Activated effector memory CD4-positive, alpha-beta T cell treated with anti-CD3 and anti-CD28 coated beads, Interleukin-2, amount 50 U/mL, for 16 hours (primary cell): ENCODE results near the gene COMP.
"Not testable (repeated sequence)": the region's sequence is repeated elsewhere in the genome, so short reads cannot be mapped to it uniquely, and the experiment has no call there.

Source experiments
- DNase-seq: peaks from one replicate; pipeline ENCODE4 v3.0.0-alpha.2; 2020

COMP gene

DNA sequence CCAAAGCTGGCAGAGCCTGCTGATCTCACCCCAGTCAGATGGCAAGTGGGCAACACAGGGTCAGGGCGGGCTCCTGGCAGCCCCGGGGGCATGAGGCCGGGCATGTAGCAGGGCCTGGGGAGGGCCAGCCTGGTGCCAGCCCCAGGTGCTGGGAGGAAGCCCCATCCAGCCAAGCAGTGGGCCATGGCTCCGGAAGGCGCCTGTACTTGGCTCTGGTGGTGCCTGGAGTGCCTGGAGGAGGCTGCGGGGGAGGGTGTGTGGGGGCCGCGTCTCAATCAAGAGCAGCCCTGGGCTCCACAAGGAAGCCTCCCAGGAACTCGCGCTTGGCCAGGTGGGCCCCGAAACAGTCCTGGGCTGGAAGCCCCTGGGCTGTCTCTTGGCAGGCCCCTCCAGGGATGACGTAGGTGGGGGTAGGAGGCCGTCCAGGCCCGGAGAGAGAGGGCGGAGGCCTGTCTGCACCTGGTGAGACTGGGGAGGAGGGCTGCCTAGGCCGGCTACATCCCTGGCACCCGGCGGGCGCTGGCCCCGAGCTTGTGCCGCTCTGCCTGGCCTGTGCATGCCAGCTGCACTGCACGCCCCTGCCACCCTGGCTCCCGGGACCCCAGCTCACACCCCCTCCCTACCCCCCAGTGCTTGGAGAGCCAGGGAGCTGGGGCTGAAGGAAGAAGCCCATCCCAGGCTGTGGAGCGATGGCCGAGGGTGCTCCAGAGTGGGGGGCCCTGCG lies 45.9 kb downstream of the COMP start:
- no peak for DNase-seq

DNA sequence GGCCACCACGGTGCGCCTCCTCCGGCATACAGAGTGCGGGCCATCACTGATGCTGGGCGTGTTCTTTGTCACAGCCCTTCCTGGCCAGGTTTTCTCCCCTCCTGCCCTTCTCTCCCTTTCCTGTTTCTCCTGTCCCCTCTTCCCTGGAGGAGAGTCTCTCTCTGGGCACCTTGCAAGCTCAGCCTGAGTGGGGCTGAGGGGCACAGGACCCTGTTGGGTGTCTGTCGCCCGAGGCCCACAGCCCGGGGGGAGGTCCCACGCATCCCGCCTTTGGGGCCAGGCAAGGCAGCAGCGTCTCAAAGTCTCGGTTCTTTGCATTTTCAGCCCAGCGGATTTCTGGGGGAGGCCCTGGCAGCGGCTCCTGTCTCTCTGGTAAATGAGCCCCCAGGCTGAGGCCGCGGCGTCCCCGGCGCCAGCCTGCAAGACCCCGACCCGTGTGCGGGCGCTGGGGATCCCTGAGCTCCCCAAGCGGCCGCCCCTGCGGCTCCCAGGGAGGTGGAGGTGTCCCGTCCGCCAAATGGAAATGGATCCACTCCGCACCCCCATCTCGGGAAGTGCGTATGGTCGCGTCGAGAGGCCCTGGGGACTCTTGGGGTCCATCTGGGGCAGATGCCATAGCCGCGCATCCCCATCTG lies 47.2 kb downstream of the COMP start:
- DNase-seq, result no peak

DNA sequence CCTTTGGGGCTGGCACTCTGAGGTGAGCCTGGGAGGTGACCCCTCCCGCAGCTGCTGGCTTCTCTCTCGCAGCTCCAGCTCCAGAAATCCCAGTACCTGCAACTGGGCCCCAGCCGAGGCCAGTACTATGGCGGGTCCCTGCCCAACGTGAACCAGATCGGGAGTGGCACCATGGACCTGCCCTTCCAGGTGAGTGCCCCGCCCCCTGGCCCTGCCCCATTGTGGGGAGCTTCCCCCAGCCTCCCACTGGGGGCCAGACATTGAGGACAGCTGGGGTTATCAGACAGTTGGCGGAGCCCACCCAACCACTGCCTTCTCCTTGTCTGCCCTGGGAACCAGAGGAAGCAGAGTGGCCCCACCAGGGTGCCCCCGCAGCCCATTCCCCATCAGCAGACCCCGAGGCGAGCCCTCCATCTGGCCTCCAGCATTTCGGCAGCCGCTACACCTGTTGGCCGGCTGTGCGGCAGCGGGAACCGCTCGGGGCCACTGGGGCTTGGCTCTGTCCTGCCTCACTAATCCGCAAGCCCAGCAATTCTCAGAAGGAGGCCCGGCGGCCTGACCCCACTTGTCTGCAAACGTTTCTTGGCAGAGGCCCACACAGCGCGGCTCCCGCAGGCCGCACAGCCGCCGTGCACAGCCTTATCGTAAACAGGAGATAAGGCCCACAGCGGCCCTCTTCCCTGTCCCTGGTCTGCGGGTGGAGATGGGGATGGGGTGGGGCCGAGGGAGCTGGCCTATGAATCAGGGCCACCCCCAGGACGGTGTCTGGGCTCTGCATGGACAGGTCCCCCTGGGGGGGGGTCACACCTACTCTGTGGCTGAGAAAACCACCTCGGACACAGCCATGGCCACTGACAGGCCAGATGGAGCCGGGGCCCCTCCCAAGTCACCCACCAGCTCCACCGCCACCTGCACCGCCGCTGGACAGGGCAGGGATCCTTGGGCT lies 48.0 kb downstream of the COMP start:
- no peak for DNase-seq

DNA sequence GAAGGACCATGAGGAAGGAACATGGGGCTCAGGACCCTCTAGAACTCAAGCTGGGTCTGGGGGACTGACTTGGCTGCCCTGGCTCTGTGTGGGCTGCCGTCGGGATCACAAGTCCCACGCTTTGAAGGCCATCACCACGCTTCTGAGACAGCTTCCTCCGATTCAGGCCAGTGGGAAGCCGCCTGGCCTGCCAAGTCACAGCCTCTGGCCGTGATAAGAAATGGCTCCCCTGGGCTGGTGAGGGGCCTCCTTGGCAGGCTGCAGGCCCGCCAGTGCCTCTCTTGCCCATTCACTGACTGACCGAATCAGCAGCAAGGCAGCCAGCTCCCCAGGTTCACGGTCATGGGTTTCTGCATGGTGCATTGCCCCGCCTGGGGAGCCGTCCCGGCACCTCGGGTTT lies 48.8 kb downstream of the COMP start:
- no peak for DNase-seq

DNA sequence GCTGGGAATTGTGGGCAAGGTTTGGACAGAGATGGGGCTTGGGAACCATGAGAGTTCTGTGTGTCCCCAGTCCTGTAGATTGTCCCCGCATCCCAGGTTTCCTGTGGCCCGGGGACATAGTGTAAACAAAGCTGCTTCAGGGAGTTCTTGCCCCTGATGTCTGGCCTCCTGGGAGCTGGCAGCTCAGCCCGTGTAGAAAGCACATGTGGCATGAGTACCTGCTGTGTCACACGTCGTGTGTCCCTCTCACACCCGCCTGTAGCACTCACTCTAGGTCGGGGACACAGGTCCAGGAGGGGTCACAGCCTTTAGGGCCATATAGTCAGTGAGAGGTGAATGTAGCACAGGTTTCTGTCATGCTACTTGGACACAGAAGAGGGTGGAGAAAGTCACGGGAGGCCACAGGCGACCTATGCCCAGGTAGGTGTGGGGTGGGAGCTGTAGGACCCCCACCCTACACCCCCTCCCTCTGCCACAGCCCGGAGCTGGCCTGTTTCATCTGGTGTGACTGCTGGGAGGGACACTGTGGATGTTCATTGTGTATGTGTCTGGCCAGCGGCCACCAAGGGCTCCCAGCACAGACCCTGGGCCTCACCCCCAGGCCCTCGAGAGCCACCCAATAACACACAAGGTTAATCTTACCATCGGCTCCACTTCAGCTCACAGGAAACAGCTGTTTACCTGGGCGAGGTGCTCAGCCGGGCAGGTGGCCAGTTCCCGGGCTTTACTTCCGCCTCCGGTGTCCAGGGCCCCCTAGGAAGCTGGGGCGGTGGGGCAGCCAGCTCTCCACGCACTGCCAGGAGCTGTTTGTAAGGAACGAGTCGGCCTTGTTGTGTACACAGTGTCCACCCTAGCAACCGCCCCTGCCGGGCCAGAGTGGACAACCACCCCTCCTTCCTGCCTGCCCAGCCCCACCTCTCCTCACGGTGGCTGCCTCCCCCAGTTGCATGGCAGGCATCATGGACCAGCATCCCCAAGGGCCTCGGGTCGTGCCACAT lies 49.7 kb downstream of the COMP start:
- DNase-seq, result no peak

DNA sequence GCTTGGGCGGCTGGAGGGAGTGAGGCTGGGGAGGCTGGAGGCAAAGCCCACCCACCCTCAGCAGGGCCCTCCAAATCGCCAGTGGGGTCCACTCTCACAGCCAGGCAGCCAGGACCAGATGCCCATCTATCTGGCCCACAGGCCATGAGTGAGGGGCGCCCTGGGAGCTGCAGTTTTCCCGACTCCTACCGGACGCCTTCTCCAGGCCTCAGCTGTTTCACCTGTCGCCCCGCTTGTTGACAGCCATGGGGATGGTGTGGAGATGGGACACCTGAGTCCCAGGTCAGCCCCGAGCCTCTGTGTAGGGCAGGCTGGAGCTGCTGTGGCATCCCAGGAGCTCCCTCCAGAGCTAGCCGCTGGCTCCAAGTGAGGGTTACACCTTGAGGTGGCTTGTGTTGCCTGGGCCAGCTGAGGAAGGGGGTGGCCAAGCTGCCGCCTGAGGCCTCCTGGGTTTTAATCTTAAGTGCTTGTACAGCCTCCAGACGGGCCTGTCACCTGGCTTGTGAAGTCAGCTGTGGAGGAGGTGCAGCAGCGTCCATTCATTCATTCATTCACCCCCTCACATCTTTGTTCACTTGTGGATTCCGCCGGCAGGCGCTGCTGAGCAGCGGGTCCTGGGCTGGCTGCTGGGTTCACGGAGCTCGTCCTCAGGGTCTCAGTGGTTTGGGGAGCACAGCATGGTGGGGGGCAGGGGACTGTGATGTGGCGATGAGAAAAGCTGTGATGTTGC lies 52.0 kb downstream of the COMP start:
- DNase-seq, result no peak

DNA sequence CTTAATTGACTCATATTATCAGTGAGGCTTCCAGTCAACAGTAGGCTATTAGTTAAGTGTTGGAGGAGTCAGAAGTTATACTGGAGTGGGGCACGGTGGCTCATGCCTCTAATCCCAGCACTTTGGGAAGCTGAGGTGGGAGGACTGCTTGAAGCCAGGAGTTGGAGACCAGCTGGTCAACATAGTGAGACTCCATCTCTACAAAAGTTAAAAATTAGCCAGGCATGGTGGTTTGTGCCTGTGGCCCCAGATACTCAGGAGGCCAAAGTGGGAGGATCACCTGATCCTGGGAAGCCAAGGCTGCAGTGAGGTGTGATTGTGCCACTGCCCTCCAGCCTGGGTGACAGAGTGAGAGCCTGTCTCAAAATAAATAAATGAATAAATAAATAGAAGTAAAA lies 53.2 kb downstream of the COMP start:
- DNase-seq, result no peak

DNA sequence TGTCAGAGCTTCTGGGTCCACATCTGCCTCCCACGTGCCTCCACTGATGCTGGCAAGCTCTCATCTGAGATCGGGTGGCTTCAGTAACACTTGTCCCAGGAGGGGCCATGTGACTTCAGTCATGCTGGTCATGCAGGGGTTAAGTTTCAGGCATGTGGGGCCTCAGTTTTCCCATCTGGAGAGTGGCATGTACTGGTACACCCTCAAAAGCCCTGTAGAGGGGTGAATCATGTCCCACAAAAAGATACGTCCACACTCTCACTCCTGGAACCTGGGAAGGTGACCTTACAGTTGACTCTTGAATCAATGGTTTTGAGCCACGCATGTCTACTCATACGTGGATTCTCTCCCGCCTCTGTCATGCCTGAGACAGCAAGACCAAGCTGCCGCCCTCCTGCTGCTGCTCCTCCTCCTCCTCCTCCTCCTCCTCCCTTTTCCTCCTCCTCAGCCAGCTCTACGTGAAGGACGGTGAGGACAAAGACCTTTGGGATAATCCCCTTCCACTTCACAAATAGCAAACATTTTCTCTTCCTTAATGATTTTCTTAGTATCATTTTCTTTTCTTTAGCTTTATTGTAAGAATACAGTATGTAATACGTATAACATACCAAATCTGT lies 53.7 kb downstream of the COMP start:
- no peak for DNase-seq

DNA sequence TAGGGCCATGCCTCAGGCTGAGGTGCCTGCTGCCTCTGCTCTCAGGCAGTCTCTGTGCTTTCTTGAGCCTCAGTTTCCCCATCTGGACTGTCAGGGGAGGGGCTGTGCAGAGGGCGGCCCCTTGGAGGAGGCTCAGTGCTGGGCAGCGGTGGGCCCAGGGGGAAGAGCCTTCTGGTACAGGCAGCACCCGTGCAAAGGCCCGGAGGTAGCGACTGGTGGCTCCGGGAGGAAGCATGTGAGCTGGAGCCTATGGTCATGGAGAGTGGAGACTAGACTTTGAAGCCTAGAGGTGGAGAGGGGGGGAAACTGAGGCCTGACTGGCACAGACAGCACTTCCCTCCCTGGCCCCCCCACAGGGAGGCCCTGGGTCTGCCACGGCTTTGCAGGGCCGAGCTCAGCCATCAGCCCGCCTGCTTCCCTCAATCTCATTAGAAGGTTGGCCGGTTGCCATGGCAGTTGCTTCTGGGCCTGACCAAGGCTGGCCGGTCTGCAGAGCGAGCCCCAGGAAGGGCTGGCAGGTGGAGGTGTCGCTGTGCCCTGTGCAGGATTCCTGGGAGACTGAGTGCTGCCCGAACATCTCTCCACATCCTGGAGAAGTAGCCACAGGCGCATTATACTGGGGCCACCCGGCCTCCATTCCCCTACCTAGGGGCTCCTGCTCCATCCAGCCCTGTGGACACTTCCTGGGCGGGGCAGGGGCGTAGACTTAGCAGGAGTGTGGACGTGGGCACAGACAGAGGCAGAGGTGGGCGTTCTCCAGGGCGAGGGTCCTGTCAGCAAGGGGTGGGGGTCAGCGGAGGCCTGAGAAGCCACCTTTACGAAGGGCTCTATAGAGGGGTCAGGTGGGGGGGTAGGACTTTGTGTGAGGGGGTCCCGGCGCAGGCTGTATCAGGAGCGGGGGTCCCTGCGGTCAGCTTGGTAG lies 54.4 kb downstream of the COMP start:
- DNase-seq, result no peak

DNA sequence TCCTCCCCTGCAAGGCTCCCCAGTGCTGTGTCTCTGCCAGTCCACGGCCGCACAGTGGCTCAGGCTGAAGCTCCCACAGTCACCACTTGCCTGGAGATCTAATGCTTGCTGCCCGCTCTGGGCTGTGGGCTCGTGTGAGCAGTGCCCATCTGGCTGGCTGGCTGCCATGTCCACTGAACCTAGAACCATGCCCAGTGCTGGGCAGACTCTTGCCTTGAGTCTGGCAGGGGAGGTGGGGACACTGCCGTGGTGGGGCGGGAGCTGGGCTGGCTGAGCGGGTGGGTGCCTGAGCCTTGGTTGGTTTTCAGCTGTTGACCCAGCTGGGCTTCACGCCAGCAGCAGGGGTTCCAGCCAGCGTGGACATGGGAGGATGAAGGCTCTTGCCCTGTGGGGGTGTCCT lies 55.4 kb downstream of the COMP start:
- no peak for DNase-seq

DNA sequence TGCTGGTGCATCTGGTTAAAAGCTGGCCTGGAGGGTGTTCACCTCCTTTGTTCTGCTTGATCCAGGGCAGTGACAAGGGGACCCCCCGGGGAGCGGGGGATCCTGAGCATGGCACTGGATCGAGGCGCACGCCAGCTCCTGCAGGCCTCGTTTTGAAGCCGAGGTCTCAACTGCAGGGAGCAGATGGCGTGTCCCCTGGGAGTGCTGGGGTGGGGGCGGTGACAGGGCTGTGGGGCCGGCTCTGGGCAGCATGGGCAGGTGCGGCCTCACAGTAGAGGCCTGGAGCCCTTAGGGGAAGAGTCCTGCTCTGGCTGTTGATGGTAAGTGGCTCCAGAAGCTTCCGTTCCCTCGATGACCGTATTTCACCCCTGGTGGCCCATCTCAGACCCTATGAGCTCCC lies 55.8 kb downstream of the COMP start:
- no peak for DNase-seq

DNA sequence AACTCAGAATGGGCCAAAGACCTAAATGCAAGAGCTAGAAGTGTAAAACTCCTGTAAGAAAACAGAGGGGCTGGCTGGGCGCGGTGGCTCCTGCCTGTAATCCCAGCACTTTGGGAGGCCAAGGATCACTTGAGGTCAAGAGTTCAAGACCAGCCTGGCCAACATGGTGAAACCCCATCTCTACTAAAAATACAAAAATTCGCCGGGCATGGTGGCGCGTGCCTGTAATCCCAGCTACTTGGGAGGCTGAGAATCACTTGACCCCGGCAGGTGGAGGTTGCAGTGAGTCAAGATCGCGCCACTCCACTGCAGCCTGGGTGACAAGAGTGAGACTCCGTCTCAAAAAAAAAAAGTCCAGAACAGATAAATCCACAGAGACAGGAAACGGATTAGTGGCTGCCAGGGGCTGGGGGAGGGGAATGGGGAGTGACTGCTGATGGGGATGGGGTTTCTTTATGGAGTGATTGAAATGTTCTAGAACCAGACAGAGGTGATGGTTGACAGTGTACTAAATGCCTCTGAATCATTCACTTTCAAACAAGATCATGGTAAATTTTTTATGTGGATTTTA lies 57.3 kb downstream of the COMP start:
- DNase-seq, result not testable (repeated sequence)

DNA sequence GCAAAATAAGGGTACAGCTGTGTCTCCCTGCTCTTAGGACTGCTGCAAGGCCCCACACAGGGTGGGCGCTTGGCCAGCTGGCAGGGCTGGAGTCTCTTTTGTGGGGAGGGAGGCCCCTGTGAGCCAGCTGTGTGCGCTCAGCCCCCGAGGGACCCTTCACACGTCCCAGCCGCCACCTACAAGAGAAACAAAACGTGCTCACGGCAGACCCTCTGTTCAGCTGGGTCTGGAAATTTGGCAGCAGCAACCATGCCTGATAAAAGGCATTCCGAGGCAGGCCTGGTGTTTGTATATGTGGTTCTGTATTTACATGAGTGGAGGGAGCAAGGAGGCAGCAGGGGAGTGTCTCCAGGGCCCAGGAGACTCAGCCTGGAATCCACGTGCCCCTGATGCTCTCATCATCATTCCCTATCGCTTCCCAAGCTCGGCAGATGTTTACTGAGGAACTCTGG lies 57.9 kb downstream of the COMP start:
- DNase-seq, result no peak
